DMS 273 treated with DMSO at 0.1 percent for 48 hours (cell line): ENCODE data around the gene SATB1.
"Not testable (repeated sequence)": the region's sequence is repeated elsewhere in the genome, so short reads cannot be mapped to it uniquely, and the experiment has no call there.

ENCODE experiments used
- DNase-seq: peaks from one replicate; lab custom pipeline; 2025; lab: John Stamatoyannopoulos, UW

The SATB1 gene

GRCh38 chr3:18424729-18425640 lies at the start of gene SATB1:
SATB1 (minus strand) TSS chr3:18425339; CDS start chr3:18420967, 4,372 bp downstream.
- DNase-seq, result no peak

- DNase-seq, result no peak
Measured at GRCh38 chr3:18474202-18474601, 49.1 kb upstream of the SATB1 start.

- no peak for DNase-seq
Measured at GRCh38 chr3:18469775-18470174, 44.6 kb upstream of the SATB1 start.

- no peak for DNase-seq
Measured at GRCh38 chr3:18466136-18466535, 41.0 kb upstream of the SATB1 start.

GRCh38 chr3:18454766-18455165 lies 29.6 kb upstream of the SATB1 start:
- no peak for DNase-seq

DNA sequence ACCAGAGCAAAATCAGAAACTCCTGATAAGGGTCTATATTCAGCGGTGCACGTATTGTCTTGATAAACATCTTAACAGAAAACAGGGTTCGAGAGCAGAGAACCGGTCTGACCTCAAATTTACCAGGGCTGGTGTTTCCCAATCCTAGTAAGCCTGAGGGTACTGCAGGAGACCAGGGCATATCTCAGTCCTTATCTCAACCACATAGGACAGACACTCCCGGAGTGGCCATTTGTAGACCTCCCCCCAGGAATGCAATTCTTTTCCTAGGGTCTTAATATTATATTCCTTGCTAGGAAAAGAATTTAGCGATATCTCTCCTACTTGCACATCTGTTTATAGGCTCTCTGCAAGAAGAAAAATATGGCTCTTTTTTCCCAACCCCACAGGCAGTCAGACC lies 24.5 kb upstream of the SATB1 start:
- DNase-seq, result not testable (repeated sequence)

DNA sequence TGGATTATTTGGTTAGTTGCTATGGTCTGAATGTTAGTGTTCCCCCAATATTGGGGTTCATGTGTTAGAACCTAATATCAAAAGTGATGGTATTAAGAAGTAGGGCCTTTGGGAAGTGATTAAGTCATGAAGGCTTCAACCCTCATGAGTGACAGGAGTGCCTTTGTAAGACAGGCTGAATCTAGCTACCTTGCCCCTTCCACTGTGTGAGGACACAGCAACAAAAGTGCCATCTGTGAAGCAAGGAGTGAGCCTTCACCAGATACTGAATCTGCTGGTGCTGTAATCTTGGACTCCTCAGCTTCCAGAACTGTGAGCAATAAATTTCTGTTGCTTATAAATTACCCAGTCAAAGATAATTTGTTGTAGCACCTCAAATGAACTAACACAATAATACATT lies 22.6 kb upstream of the SATB1 start:
- DNase-seq, result no peak

GRCh38 chr3:18446149-18446825 lies 21.1 kb upstream of the SATB1 start:
- no peak for DNase-seq

GRCh38 chr3:18445401-18446148 lies 20.4 kb upstream of the SATB1 start:
- DNase-seq, result no peak

DNA sequence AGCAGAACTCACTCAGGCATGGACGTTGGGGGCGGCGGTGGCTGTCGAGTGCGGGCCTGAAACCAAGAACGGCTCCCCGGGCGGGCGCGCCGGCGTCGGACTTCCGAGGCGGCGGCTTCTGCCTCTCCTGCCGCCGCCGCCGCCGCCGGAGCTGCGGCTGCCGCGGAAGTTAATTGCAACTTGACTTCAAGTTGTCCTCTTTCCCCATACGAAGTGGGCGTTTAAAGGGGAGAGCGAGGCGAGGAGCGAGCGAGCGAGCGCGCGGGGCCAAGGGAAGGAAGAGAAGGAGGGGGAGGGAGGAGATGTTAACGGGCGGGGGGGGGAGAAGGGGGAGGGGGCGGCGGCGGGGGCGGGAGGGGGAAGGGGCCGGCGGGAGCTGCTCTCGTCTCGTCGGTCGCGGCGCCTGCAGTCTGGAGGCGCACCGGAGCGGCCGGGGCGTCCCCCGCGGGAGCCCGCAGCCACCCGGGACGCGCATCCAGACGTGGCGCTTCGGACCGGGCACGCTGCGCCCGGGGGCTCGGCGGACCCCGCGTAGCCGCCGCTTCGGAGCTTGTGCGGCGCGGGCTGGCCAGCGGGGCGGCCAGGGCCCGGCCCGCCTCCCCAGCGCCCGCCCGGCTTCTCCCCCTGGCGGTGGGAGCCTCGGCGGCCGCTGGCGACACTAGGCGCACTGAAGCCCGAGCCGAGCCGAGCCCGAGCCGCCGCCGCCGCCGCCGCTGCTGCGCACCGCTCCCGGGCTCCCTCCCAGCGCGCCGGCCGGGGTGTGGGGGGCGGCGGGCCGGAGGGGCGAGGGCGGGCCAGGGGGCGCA lies 19.7 kb upstream of the SATB1 start:
- DNase-seq, result no peak

DNA sequence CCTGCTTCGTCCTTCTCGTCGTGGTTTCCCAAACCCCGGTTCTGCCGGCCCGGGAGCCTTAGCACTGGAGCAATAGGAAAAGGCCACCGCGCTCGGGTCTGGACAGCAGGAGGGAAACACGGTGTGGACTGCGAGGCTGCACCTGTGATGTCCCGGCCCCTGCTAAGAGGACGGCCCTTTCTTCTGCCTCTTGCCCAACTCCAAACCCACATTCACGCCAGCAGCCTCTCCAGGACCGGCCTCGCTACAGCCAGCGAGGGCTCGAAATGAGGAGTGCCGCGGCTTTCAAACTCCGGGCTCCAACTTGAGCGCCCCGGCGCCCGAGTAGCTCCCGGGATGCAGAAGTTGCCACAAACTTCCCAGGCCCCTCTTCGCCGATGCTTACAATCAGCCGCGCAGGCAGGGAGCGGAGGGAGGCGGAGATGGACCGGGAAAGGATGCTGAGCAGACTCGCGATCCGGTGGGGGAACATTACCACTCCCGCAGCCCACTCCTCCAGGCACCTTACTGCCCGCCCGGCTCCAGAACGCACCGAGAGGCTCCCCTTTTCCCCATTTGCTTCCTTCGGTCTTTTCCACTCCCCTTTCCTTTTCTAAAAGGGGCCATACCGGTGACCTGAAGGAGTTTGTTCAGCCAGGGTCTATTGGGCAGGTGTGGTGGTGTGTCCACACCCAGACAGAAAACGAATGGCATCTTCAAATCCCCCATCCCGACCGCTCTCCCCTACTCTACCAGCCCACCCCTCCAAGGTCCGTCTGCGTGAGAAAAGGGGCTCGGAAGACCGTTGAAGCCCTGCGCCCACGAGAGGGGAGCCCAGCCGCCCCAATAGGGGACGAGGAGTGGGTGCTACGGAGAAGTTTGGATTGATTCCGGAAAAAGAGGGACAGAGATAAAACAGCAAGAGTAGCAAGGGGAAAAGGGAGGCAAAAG lies 18.8 kb upstream of the SATB1 start:
- DNase-seq, result no peak

DNA sequence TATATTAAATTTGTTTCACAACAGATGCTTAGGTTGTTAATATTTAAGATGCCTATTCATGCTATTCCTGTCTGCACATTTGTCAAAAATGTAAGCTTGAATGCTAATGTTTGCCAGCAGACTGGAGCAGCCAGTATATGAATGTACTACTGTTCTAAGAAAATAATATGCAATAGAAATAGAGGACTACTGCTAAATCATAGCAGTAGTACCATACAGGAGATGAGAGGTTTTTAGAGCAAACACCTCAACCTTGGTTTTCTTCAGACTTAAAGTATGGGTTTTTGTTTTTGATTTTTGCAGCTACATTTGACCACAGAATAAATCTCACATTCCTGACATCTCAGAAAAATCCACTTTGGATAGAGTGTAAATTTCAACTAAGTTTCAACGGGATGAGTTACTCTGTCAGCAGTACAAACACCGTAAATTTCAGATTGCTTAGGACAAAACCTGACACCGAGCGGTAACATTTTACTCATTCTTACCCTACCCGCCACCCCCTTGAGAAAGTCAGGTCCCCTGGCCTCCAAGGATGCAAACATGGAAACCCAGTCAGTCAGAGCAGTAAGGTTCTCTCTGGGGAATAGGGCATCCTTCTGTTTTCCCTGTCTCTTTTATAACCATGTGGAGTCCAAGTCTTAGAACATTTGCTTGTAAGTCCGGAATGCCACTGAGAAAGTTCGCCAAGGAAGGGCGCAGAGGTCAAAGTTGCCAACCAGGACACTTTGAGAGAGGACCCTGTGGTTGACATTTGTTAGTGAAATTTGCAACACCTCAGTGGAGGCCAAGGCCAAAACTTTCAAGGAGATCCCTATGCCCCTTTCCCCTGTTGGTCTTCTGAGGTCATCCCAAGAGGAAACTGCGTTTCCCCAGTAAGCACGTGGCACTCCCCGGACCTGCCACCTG lies 17.9 kb upstream of the SATB1 start:
- DNase-seq, result no peak

GRCh38 chr3:18441551-18441950 lies 16.4 kb upstream of the SATB1 start:
- no peak for DNase-seq

DNA sequence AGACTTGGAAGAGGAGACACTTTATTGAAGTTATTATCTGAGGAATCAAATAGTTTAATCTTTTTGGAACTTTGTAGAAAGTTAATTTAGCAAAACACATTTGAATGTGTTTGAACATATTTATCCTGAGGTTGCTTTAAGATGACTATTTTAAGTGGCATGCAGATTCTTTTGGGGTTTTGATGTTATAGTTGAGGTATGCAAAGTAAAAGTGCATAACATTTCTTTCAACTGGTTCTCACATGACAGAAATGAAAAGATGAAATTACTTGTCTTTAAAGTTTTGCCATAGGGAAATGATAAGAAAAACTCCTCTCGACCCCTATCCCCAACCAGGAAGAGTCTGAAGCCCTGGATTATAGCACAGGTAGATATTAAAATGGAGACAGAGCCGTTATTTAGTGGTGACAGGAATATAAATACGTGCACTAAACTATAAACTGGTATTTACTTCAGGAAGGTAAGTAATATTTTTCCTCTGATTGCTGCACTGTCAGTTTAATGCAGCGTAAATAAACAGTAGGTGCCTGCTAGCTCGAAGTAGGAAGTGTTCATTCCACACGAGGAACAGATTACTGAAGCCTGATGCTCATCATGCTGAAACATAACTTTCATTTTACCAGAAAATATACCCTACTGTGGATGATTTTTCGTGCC lies 15.1 kb upstream of the SATB1 start:
- no peak for DNase-seq

- DNase-seq, result no peak
Measured at GRCh38 chr3:18439281-18439680, 14.1 kb upstream of the SATB1 start.

- no peak for DNase-seq
Measured at GRCh38 chr3:18438586-18438985, 13.4 kb upstream of the SATB1 start.

- DNase-seq, result no peak
Measured at GRCh38 chr3:18436213-18436612, 11.1 kb upstream of the SATB1 start.

- no peak for DNase-seq
Measured at GRCh38 chr3:18434711-18435110, 9.6 kb upstream of the SATB1 start.

- no peak for DNase-seq
Measured at GRCh38 chr3:18432752-18433151, 7.6 kb upstream of the SATB1 start.
